NCI-H460 (cell line): ENCODE results near the gene TMEM128. TPM values are rescaled to one million over a fixed set of nuclear protein-coding genes. Genes with fewer than 3 reads are reported as not detected.
"Not testable (repeated sequence)": the region's sequence is repeated elsewhere in the genome, so short reads cannot be mapped to it uniquely, and the experiment has no call there.

ENCODE experiments used
- DNase-seq: peaks from one replicate; pipeline ENCODE4 v3.0.0-alpha.2; 2016; ENCODE audit warnings: low read depth; ENCODE audit errors: extremely low read depth
- total RNA-seq: library from RNA; depleted of rRNA; stranded (reverse); fragments of >200 nt; shearing (Covaris generic); gene quantifications from 2 replicates; pipeline ENCODE4 v1.2.3, GENCODE V29; 2014

TMEM128 gene
- total RNA-seq, 1 experiment from 2014 or later: 12.8 TPM

DNA sequence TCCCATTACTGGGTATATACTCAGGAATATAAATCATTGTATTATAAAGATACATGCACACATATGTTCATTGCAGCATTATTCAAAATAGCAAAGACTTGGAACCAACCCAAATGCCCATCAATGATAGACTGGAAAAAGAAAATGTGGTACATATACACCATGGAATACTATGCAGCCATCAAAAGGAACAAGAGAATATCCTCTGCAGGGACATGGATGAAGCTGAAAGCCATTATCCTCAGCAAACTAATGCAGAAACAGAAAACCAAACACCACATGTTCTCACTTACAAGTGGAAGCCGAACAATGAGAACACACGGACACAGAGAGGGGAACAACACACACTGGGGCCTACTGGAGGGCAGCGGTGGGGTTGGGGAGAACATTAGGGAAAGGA is 9.7 kb upstream of the TMEM128 start:
- not testable (repeated sequence) for DNase-seq

GRCh38 chr4:4256799-4257198 is 8.8 kb upstream of the TMEM128 start:
- DNase-seq: no peak

- DNase-seq: no peak
These were observed 6.6 kb upstream of the TMEM128 start for GRCh38 chr4:4254666-4255065.

- DNase-seq: no peak
These were observed 6.2 kb upstream of the TMEM128 start for GRCh38 chr4:4254199-4254598.

GRCh38 chr4:4249866-4250265 is 1.8 kb upstream of the TMEM128 start:
- no peak for DNase-seq

DNA sequence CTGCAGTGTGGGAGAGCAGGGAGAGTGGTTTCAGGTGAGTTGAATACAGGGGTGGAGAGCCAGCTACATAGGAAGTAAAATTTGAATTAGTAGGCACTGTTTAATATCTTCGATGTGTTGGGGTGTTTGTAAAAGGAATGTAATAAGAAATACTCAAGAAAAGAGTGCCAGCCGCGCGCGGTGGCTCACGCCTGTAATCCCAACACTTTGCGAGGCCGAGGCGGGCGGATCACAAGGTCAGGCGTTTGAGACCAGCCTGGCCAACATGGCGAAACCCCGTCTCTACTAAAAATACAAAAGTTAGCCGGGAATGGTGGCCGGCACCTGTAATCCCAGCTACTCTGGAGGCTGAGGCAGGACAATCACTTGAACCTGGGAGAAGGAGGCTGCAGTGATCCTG is 1.3 kb upstream of the TMEM128 start:
- not testable (repeated sequence) for DNase-seq

DNA sequence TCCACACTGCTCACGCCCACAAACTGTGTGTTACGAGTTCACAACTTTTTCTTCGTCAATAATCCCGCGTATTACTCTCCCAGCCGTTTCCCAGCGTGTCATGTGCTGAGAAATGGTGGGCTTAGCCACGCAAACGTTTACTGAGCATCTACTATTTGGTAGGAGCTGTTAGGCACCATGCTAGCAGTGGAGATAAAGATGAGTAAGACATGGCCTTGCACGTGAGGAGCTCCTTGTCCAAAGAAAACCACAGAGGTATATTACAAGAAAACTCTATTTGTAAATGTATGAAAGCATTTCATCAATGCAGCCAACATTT is 821 bp upstream of the TMEM128 start:
- DNase-seq: no peak

DNA sequence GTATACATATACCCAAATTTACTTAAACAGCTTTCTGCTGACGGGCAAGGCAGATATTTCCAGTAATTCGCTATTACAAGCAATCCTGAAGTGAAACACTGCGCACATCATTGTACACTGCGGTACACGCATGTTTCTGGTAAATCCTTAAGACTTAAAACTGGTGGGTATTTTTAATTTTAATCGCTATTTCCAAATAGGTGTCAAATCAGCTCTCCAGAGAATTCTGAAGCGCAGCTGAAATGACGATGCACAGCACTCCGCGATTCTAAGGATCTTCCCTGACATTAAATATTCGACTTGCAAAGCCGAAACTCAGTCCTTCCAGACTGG is 361 bp downstream of the TMEM128 start:
- no peak for DNase-seq

DNA sequence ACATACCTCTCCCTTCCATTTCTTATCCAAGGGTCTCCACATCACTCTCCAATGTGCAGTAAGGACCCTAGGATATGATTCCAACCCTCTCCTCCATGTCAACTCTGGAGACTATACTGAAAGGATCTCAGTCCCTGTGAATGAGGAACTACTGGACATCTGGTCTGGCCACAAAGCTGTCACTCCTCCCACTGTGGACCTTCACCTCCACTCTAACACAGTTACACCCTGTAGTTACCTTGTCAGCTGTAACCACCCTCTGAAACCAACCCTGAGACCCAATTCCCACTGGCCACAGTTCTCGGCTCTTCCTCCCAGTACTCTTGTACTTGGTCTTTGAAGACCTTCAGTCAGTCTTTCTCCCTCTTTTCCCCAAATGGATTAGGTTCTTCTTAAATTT is 2.9 kb downstream of the TMEM128 start:
- no peak for DNase-seq

- DNase-seq: not testable (repeated sequence)
These were observed 8.5 kb downstream of the TMEM128 start for GRCh38 chr4:4239551-4239950.

DNA sequence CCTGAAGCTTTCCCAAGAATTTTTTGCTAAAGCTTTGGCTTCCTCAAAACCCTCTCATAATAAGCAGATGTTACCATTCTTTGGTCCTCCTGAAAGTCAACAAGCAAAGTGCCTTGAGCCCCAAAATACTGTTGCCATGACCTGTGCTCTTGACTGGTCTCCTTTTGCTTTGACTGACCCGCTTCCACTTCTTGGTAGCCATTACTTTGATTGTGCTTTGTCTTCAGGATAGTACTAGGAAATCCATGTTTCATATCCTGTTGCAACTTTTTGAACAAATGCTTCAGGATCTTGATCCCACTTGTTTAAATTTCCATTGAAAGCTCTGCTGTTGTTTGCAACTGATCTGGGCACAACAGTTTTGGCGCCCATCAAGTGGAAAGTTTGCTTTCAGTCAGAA is 14.4 kb downstream of the TMEM128 start:
- no peak for DNase-seq

DNA sequence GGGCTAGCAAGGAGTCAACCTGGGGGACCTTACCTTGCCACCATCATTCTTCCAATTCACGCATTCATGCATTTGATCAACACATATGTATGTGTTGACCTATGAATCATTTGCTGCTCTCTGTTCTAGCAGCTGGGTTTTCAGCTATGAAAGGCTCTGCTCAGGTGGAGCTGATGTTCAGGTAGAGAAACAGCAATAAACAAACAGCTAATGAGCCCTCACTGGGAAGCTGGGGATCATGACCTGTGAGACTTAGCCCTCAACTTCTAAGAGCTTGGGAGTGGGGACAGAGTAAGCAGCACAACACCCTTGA is 19.7 kb downstream of the TMEM128 start:
- no peak for DNase-seq

GRCh38 chr4:4227510-4228355 is 20.3 kb downstream of the TMEM128 start:
- no peak for DNase-seq

GRCh38 chr4:4226606-4227438 is 21.2 kb downstream of the TMEM128 start, which contains the start of gene OTOP1:
Gene OTOP1 (minus strand): TSS chr4:4226929. CDS start chr4:4226864, 65 bp downstream.
- DNase-seq: no peak

DNA sequence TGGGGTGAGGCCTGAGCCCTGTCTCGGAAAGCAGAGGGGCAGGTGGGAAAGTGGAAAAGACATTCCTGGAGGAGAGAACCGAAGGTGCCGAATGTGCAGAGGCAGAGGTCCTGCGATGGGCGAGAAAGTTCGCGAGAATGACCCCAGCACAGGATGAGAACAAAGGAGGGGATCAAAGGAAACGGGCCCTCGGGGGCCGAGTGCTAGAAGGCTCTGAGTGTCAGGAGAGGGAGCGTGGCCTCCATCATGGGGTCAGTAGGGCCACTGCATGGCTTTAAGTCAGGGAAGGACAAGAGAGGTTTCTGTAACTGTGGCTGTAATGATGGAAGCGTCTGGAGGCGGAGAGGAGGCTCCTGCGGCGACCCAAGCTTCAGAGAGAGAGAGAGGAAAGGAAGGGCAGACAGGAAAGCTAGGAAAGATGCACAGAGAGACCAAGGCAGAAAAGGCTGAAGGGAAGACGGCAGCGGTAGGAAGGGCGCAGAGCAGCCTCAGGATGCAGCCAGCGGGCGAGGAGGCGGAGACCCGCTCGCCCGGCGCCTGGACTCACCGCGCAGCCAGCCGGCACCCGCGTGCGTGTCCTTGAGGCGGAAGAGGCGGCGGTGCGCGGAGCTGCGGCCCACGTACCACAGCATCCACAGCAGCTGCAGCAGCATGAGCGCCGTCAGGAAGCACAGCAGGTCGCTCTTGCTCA is 22.0 kb downstream of the TMEM128 start:
- no peak for DNase-seq

GRCh38 chr4:4217113-4217512 is 30.9 kb downstream of the TMEM128 start:
- DNase-seq: no peak

GRCh38 chr4:4216648-4217047 is 31.4 kb downstream of the TMEM128 start:
- DNase-seq: no peak

GRCh38 chr4:4213674-4214073 is 34.3 kb downstream of the TMEM128 start:
- not testable (repeated sequence) for DNase-seq

DNA sequence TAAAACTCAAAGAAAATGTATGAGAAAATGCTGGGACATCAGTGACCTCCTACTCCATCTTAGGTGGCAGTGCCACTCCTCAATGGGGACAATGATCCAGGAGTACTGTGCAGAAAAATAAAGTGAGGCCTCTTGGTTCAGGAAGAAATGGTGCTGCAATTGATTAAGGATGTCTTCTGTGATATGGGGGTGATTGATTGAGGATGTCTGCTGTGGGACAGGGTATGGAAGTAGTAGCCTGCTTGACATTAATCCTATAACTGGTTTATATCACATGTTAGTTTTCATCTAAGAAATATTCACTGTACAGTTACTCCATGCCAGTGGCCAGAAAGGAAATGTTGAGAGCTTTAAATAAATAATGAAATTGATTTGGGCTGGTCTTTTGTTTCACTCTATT is 41.8 kb downstream of the TMEM128 start:
- DNase-seq: no peak

DNA sequence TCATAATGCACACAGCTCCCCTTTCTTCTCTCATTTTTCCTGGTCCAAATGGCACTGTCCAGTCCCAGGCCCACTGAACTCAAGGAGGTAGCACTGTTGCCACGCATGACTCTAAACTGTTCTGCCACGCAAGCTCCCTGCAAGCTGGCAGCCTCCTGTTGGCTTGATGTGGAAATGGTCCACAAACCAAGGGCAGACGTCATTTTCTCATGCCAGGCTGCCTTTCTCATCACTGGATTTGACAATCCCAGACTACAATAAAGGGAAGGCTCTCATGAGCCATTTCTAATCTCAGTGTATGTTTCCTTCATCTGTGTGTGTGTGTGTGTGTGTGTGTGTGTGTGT is 43.6 kb downstream of the TMEM128 start:
- DNase-seq: no peak

DNA sequence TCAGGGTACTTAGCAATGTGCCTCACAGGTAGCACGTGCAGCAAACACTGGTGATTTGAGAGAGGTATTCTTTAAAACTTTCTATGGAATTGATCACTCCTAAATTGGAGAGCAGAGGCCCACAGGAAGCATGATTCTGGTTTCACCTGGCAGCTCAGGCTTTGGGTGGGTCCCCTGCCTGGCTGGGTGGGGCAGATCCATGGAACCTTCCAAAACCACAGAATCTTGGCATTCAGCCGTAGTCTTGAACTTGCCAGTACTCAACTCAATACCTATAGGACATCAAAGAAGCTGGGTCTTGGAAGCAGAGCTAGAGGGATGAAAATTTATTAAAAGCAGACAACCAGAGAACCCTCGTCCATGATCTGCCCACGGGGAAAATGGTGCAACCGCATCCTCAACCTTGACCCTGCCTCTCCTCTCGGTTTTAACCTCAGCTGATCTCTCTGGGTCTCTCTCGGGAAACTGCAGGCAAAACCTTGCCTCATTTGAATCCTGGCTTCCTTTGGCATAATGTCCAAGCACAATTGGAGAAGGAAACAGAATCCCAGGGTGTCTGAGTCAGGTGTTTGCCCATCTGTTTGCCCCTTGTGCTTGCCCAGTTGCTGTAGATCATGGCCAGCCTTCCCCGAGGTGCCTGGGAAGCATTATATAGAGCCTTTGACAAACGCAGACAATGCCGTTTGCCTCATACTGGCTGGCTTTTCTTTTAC is 44.2 kb downstream of the TMEM128 start:
- DNase-seq: no peak
